ENCODE measurements around the gene CBLC.

The CBLC gene

DNA sequence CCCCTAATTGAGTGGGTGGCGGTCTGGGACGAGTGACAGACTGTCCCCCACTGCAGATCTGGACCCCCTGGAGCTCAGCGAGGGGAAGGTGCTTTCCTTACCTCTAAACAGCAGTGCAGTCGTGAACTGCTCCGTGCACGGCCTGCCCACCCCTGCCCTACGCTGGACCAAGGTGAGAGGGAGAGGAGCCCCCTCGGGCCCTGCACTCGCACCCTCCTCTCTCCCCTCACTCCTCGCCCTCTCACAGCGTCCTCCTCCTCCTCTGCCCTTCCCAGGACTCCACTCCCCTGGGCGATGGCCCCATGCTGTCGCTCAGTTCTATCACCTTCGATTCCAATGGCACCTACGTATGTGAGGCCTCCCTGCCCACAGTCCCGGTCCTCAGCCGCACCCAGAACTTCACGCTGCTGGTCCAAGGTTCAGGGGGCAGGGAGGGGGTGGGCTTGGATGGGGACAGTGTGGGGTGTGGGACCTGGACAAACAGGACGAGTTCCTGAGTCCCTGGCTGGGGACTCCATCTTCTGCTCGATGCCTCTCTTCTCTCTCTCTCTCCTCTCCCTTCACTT is 40.9 kb downstream of the CBLC start:
- TF ChIP-seq FOXP2 (optimal IDR thresholded peaks at IDR 0.05; ENCODE audit: borderline replicate concordance, extremely low read depth, extremely low read length, insufficient read depth) (no peak), SIN3A (IDR thresholded peaks at IDR 0.05; ENCODE audit: borderline replicate concordance, insufficient read depth, low read length) (no peak), POLR2AphosphoS5 (IDR thresholded peaks at IDR 0.05; ENCODE audit: low read depth, low read length) (no peak), TAF1 (IDR thresholded peaks at IDR 0.05; ENCODE audit: borderline replicate concordance, insufficient read depth, low read length) (no peak)
- TF ChIP-seq, protein P1, sequence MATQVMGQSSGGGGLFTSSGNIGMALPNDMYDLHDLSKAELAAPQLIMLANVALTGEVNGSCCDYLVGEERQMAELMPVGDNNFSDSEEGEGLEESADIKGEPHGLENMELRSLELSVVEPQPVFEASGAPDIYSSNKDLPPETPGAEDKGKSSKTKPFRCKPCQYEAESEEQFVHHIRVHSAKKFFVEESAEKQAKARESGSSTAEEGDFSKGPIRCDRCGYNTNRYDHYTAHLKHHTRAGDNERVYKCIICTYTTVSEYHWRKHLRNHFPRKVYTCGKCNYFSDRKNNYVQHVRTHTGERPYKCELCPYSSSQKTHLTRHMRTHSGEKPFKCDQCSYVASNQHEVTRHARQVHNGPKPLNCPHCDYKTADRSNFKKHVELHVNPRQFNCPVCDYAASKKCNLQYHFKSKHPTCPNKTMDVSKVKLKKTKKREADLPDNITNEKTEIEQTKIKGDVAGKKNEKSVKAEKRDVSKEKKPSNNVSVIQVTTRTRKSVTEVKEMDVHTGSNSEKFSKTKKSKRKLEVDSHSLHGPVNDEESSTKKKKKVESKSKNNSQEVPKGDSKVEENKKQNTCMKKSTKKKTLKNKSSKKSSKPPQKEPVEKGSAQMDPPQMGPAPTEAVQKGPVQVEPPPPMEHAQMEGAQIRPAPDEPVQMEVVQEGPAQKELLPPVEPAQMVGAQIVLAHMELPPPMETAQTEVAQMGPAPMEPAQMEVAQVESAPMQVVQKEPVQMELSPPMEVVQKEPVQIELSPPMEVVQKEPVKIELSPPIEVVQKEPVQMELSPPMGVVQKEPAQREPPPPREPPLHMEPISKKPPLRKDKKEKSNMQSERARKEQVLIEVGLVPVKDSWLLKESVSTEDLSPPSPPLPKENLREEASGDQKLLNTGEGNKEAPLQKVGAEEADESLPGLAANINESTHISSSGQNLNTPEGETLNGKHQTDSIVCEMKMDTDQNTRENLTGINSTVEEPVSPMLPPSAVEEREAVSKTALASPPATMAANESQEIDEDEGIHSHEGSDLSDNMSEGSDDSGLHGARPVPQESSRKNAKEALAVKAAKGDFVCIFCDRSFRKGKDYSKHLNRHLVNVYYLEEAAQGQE (IDR thresholded peaks at IDR 0.05; ENCODE audit: insufficient read depth in 1 of 2, low read depth in 2 of 2, low read length in 2 of 2): no peak

DNA sequence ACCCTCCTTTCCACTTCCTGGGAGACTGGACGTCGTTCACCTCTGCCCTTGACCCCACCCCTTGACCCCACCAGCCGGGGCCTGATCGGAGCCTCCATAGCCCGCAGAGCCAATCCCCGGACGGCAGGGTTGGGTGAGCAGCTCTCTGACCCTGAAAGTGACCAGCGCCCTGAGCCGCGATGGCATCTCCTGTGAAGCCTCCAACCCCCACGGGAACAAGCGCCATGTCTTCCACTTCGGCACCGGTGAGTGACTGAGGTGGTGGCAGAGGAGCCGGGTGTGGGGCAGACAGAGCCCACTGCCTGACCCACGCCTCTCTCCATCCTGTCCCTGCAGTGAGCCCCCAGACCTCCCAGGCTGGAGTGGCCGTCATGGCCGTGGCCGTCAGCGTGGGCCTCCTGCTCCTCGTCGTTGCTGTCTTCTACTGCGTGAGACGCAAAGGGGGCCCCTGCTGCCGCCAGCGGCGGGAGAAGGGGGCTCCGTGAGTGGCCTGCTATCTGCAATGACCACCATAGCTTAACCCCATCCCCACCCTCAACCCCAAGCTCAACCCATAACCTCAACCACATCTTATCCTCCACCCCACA is 41.6 kb downstream of the CBLC start:
- TF ChIP-seq FOXP2 (optimal IDR thresholded peaks at IDR 0.05; ENCODE audit: borderline replicate concordance, extremely low read depth, extremely low read length, insufficient read depth) (no peak), POLR2AphosphoS5 (IDR thresholded peaks at IDR 0.05; ENCODE audit: low read depth, low read length) (no peak), TAF1 (IDR thresholded peaks at IDR 0.05; ENCODE audit: borderline replicate concordance, insufficient read depth, low read length) (no peak), SIN3A (IDR thresholded peaks at IDR 0.05; ENCODE audit: borderline replicate concordance, insufficient read depth, low read length) (no peak)
- TF ChIP-seq, protein P1 (IDR thresholded peaks at IDR 0.05; ENCODE audit: insufficient read depth in 1 of 2, low read depth in 2 of 2, low read length in 2 of 2): no peak

DNA sequence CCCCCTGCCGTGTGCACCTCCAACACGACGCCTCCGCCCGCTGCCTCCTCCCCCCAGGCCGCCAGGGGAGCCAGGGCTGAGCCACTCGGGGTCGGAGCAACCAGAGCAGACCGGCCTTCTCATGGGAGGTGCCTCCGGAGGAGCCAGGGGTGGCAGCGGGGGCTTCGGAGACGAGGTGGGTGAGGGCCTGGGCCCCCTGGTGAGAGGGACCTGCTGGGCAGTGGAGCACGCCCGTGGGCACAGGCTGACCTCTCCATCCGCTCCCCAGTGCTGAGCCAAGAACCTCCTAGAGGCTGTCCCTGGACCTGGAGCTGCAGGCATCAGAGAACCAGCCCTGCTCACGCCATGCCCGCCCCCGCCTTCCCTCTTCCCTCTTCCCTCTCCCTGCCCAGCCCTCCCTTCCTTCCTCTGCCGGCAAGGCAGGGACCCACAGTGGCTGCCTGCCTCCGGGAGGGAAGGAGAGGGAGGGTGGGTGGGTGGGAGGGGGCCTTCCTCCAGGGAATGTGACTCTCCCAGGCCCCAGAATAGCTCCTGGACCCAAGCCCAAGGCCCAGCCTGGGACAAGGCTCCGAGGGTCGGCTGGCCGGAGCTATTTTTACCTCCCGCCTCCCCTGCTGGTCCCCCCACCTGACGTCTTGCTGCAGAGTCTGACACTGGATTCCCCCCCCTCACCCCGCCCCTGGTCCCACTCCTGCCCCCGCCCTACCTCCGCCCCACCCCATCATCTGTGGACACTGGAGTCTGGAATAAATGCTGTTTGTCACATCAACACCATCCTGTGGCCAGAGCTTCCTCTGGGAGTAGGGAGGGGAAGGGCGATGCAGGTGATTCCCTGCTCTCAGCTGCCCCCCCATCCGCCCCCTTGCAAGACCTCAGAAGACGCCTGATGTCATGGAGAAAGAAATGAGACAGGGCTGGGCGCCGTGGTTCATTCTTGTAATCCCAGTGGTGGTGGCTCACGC is 43.2 kb downstream of the CBLC start:
- no peak for TF ChIP-seq SIN3A (IDR thresholded peaks at IDR 0.05; ENCODE audit: borderline replicate concordance, insufficient read depth, low read length)
- TF ChIP-seq, protein P1 (IDR thresholded peaks at IDR 0.05; ENCODE audit: insufficient read depth in 1 of 2, low read depth in 2 of 2, low read length in 2 of 2): no peak
- no peak for TF ChIP-seq FOXP2 (optimal IDR thresholded peaks at IDR 0.05; ENCODE audit: borderline replicate concordance, extremely low read depth, extremely low read length, insufficient read depth)
- no peak for TF ChIP-seq TAF1 (IDR thresholded peaks at IDR 0.05; ENCODE audit: borderline replicate concordance, insufficient read depth, low read length)
- no peak for TF ChIP-seq POLR2AphosphoS5 (IDR thresholded peaks at IDR 0.05; ENCODE audit: low read depth, low read length)

DNA sequence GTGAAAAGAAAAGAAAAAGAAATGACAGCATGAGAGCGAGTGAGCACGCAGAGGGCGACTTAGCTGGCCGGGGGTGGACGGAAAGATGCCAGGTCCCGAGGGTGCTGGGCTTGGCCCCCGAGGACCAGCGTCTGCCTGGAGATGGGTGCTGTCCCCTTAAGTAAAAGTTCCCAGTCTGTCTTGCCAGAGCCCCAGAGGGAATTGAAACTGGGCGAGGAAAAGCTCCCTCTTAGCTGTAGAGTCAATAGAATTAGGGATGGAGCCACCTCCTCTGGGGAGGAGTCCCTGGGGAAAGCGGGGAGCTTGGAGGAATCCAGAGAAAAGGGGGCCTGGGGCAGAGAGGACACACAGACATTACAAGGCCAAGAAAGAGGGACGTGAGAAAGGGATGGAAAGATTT is 44.5 kb downstream of the CBLC start:
- TF ChIP-seq SIN3A (IDR thresholded peaks at IDR 0.05; ENCODE audit: borderline replicate concordance, insufficient read depth, low read length) (no peak), POLR2AphosphoS5 (IDR thresholded peaks at IDR 0.05; ENCODE audit: low read depth, low read length) (no peak), FOXP2 (optimal IDR thresholded peaks at IDR 0.05; ENCODE audit: borderline replicate concordance, extremely low read depth, extremely low read length, insufficient read depth) (no peak)

DNA sequence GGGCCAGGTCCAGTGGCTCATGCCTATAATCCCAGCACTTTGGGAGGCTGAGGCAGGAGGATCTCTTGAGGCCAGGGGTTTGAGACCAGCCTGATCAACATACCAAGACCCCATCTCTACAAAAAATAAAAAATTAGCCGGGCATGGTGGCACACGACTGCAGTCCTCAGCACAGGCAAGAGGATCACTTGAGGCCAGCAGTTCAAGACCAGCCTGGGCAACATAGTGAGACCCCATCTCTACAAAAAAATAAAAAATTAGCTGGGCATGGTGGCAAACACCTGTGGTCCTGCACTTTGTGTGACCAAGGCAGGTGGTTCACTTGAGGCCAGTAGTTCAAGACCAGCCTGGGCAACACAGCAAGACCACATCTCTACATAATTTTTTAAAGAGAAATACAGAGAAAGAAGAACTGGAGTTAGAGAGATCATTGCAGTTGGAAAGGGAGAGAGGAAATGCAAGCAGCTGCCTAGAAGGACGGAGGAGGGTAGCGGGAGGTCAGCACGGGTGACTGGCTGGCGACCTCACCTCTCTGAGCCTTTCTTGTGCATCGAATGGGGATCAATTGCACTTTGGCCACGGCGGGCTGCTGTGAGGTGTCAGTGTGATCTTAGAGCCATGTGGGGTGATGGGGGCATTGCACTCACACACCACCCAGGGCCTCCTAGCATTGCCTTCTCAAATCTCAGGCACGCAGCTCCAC is 45.1 kb downstream of the CBLC start:
- TF ChIP-seq FOXP2 (optimal IDR thresholded peaks at IDR 0.05; ENCODE audit: borderline replicate concordance, extremely low read depth, extremely low read length, insufficient read depth) (no peak), SIN3A (IDR thresholded peaks at IDR 0.05; ENCODE audit: borderline replicate concordance, insufficient read depth, low read length) (no peak), TAF1 (IDR thresholded peaks at IDR 0.05; ENCODE audit: borderline replicate concordance, insufficient read depth, low read length) (no peak), POLR2AphosphoS5 (IDR thresholded peaks at IDR 0.05; ENCODE audit: low read depth, low read length) (no peak)
- TF ChIP-seq, protein P1 (IDR thresholded peaks at IDR 0.05; ENCODE audit: insufficient read depth in 1 of 2, low read depth in 2 of 2, low read length in 2 of 2): no peak
